GM06990 (cell line): ENCODE data around the gene SLC9A1.
"Not testable (repeated sequence)": the region's sequence is repeated elsewhere in the genome, so short reads cannot be mapped to it uniquely, and the experiment has no call there.

Source experiments
- DNase-seq: peaks from one replicate; pipeline ENCODE4 v3.0.0-alpha.2; 2011; ENCODE audit not compliant: insufficient read length; ENCODE audit errors: extremely low read depth
- H3K27me3 ChIP-seq: replicated peaks from 2 replicates; pipeline ENCODE4 v1.6.0; 2011; ENCODE audit warnings: low read length; ENCODE audit not compliant: control insufficient read depth, insufficient read depth
- H3K36me3 ChIP-seq: 2 replicates; pipeline ENCODE4 v1.5.1; 2011; ENCODE audit warnings: low read length; ENCODE audit not compliant: control insufficient read depth, insufficient read depth
- H3K4me3 ChIP-seq: replicated peaks from 2 replicates; pipeline ENCODE4 v1.5.1; 2011; ENCODE audit warnings: low read depth, mild to moderate bottlenecking, control low read depth, low read length
- TF ChIP-seq, protein P1 (sequence below): IDR thresholded peaks from 2 replicates; pipeline ENCODE4 v1.5.1; 2011; ENCODE audit warnings: low read length, control low read depth, mild to moderate bottlenecking, inconsistent platforms; ENCODE audit not compliant: insufficient read depth, poor library complexity, severe bottlenecking

Gene SLC9A1

DNA sequence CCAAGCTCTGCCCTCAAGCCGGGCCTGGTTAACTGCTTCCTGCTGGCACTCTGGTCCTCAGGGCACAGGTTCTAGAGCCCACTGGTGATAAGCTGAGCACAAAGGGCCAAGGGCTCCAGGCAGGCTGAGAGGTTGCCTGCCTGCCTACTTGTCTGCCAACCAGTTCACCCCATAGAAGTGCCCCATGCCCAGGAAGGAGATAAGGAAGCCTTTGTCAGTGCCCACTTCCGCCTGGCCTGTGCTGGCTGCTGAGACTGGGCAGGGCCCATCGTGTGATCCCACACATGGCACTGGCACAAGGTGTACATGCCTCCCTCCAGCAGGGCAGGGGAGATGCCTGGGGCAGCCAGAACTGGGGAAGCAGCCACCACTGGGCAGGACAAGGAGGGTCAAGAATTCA lies 24.1 kb downstream of the SLC9A1 start:
- Histone ChIP-seq H3K27me3 (no peaks in the 10 kb centered on the region), H3K36me3 (no peaks in the 10 kb centered on the region), H3K4me3 (no peak overlapping the region)
- TF ChIP-seq, protein P1, sequence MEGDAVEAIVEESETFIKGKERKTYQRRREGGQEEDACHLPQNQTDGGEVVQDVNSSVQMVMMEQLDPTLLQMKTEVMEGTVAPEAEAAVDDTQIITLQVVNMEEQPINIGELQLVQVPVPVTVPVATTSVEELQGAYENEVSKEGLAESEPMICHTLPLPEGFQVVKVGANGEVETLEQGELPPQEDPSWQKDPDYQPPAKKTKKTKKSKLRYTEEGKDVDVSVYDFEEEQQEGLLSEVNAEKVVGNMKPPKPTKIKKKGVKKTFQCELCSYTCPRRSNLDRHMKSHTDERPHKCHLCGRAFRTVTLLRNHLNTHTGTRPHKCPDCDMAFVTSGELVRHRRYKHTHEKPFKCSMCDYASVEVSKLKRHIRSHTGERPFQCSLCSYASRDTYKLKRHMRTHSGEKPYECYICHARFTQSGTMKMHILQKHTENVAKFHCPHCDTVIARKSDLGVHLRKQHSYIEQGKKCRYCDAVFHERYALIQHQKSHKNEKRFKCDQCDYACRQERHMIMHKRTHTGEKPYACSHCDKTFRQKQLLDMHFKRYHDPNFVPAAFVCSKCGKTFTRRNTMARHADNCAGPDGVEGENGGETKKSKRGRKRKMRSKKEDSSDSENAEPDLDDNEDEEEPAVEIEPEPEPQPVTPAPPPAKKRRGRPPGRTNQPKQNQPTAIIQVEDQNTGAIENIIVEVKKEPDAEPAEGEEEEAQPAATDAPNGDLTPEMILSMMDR, result no peak
- DNase-seq, result no peak

DNA sequence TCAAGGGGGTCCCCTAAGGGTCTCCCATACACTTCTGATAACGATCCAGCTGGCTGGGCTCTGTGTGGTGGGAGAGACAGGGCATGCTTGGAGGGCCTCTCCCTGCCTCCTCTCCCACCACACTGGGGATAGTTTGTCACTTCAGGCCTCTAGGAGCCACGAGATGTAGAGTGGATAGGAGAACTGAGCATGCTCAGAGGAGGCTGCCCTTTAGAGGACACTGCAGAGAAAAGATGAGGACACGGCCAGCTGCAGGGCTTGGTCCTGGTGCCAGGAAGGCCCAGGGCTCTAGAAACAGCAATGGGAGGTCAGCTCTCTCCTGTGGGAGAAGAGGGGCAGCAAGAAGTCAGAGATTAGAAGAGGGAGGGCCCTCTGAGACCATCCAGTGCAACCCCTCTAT lies 25.7 kb downstream of the SLC9A1 start:
- Histone ChIP-seq H3K36me3 (no peaks in the 10 kb centered on the region), H3K4me3 (no peak overlapping the region), H3K27me3 (no peaks in the 10 kb centered on the region)
- TF ChIP-seq, protein P1, result no peak
- DNase-seq, result no peak

DNA sequence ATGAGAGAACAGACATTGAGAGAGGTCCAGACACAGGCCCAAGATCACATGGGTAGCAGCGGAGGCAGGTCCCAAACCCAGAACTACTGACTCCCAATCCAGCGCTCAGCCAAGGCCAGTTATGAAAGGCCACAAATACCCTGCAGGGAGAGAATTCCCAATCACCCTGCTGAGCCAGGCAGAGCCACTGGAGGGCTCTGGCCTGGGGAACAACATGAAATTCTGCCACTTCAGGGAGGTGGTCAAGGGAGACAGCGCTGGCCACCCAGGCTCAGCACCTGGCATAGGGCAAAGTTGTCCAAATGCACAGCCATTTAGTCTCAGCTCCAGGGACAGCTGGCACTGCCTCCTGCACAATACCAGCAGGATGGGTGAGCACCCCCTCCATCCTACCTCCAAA lies 27.5 kb downstream of the SLC9A1 start:
- no peak for DNase-seq
- Histone ChIP-seq H3K36me3 (no peaks in the 10 kb centered on the region), H3K27me3 (no peaks in the 10 kb centered on the region), H3K4me3 (no peak overlapping the region)
- TF ChIP-seq, protein P1, result no peak

DNA sequence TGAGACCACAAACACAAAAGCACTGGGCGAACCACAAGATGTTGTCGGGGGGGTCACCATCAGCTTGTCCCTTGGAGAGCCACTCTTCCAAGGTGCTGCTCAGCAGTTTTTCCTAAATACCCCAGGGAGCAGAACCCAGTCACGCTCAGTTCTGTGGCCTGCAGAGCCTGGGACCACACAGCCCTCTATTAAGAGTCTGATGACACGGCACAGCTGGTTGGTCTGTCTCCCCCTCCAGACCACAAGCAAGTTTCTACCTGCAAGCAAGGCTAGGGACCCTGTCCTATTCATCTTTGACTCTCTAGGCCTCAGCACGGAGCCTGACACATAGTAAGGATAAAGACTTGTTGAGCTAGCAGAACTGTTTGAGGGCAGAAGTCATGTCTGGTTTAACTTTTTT lies 28.5 kb downstream of the SLC9A1 start:
- Histone ChIP-seq H3K36me3 (no peaks in the 10 kb centered on the region), H3K27me3 (no peaks in the 10 kb centered on the region), H3K4me3 (no peak overlapping the region)
- no peak for DNase-seq
- TF ChIP-seq, protein P1, result no peak

DNA sequence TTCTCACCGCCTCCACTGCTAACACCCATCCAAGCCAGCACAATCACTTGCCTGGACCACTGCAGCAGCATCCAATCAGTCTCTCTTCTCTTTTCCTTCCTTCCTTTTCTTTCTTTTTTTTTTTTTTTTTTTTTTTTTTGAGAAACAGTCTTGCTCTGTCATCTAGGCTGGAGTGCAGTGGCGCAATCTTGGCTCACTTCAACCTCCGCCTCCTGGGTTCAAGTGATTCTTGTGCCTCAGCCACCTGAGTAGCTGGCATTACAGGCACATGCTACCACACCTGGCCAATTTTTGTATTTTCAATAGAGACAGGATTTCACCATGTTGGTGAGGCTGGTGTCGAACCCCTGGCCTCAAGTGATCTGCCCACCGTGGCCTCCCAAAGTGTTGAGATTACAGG lies 29.8 kb downstream of the SLC9A1 start:
- H3K4me3 ChIP-seq, H3K27me3 ChIP-seq, DNase-seq, H3K36me3 ChIP-seq: not testable (repeated sequence)

DNA sequence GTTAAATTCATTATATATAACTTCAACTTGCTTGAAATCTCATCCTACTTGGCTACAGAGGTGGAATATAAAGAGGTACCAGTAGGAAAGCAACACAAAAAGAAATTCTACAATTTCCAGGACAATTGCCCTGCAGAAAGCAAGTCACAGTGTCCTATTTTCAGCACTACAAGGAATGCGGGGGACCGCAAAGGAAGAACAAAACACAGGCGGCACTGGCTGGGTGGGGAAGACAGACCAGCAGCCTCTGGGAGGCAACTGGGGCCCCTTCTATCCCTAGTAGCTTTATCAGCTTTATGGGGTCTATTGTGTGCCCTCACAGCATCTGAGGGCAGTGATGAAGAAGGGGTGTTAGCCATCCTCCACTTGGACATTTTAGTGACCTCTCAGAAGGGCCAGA lies 30.5 kb downstream of the SLC9A1 start:
- Histone ChIP-seq H3K27me3 (no peaks in the 10 kb centered on the region), H3K36me3 (no peaks in the 10 kb centered on the region), H3K4me3 (no peak overlapping the region)
- TF ChIP-seq, protein P1, result no peak
- no peak for DNase-seq
